HepG2 (cell line): ENCODE measurements around the gene SEC16A. TPM values are rescaled to one million over a fixed set of nuclear protein-coding genes. Genes with fewer than 3 reads are reported as not detected.

Source experiments
- FOXA1 ChIP-seq, 2 experiments: fragments of 450-650 bp in 1 of 2; sonication (generic) in 1 of 2; formaldehyde crosslinking in 1 of 2; IDR thresholded peaks; 2 replicates each; pipeline versions ENCODE4 v1.4.0 to v1.6.1; 2016 to 2020; ENCODE audit warnings: missing genetic modification reagents in 1 of 2
- FOXA3 ChIP-seq: IDR thresholded peaks from 2 replicates; pipeline ENCODE4 v1.6.1; 2016; ENCODE audit warnings: missing genetic modification reagents, missing compliant biosample characterization
- HIC2 ChIP-seq: sonication (generic); formaldehyde crosslinking; IDR thresholded peaks from 2 replicates; pipeline ENCODE4 v1.9.0; 2022; ENCODE audit warnings: low read depth, missing genetic modification reagents
- HMG20A ChIP-seq: IDR thresholded peaks from 2 replicates; pipeline ENCODE4 v1.6.1; 2016; ENCODE audit warnings: borderline replicate concordance
- NKX3-1 ChIP-seq: sonication (generic); formaldehyde crosslinking; IDR thresholded peaks from 2 replicates; pipeline ENCODE4 v1.5.0; 2020; ENCODE audit warnings: missing genetic modification reagents
- RAD51 ChIP-seq: fragments of 450-650 bp; IDR thresholded peaks from 2 replicates; pipeline ENCODE4 v1.6.1; 2016; ENCODE audit warnings: borderline replicate concordance
- SAFB2 ChIP-seq: sonication (generic); formaldehyde crosslinking; IDR thresholded peaks from 2 replicates; pipeline ENCODE4 v1.5.1; 2020; ENCODE audit warnings: missing genetic modification reagents, low read depth, mild to moderate bottlenecking, borderline replicate concordance
- SNAPC2 ChIP-seq: sonication (generic); formaldehyde crosslinking; IDR thresholded peaks from 2 replicates; pipeline ENCODE4 v1.8.1; 2022; ENCODE audit warnings: mild to moderate bottlenecking, missing genetic modification reagents
- STAT5B ChIP-seq: sonication (generic); formaldehyde crosslinking; IDR thresholded peaks from 2 replicates; pipeline ENCODE4 v1.4.0; 2020; ENCODE audit warnings: missing genetic modification reagents
- SUZ12 ChIP-seq: fragments of 150-350 bp; IDR thresholded peaks from 2 replicates; pipeline ENCODE4 v1.6.1; 2014; ENCODE audit warnings: low read depth, low read length
- ZNF441 ChIP-seq: sonication (generic); formaldehyde crosslinking; IDR thresholded peaks from 2 replicates; pipeline ENCODE4 v1.7.0; 2021; ENCODE audit warnings: missing genetic modification reagents, borderline replicate concordance
- ZNF609 ChIP-seq: sonication (generic); formaldehyde crosslinking; IDR thresholded peaks from 2 replicates; pipeline ENCODE4 v1.4.0; 2020; ENCODE audit warnings: mild to moderate bottlenecking, missing genetic modification reagents, borderline replicate concordance
- ZNF772 ChIP-seq: sonication (generic); formaldehyde crosslinking; IDR thresholded peaks from 2 replicates; pipeline ENCODE4 v1.5.0; 2020; ENCODE audit warnings: mild to moderate bottlenecking, missing genetic modification reagents
- ZNF782 ChIP-seq: sonication (generic); formaldehyde crosslinking; IDR thresholded peaks from 2 replicates; pipeline ENCODE4 v1.4.0; 2020; ENCODE audit warnings: missing genetic modification reagents, mild to moderate bottlenecking, borderline replicate concordance
- polyA plus RNA-seq, 8 experiments: library from polyadenylated mRNA; depleted of rRNA in 3 of 8; stranded (reverse) in 7 of 8; unstranded in 1 of 8; fragments of >200 nt; fragmentation: Illumina TruSeq in 4 of 8; extraction: Trizol in 4 of 8; gene quantifications; 2 replicates each; pipeline versions ENCODE4 v1.2.1 to v1.2.3, GENCODE V29; 2011 to 2016; ENCODE audit warnings: low read depth in 4 of 8, missing spikeins in 1 of 8, mixed read lengths in 1 of 8; ENCODE audit not compliant: insufficient read depth in 1 of 8
- total RNA-seq, 5 experiments: library from RNA; depleted of rRNA; stranded (reverse); fragments of >200 nt; fragmentation: Illumina TruSeq; extraction: Trizol; gene quantifications; 2 replicates each; pipeline ENCODE4 v1.2.3, GENCODE V29; 2016; ENCODE audit warnings: low read depth in 1 of 5
- TF ChIP-seq, protein P1 (sequence below): sonication (generic); formaldehyde crosslinking; IDR thresholded peaks from 2 replicates; pipeline ENCODE4 v1.9.0; 2021; ENCODE audit warnings: missing genetic modification reagents, borderline replicate concordance
- TF ChIP-seq, protein P2 (sequence below): sonication (generic); formaldehyde crosslinking; IDR thresholded peaks from 2 replicates; pipeline ENCODE4 v1.5.0; 2020; ENCODE audit warnings: mild to moderate bottlenecking, missing genetic modification reagents
- TF ChIP-seq, protein P3 (sequence below): sonication (generic); formaldehyde crosslinking; conservative IDR thresholded peaks from 2 replicates; pipeline ENCODE4 v1.8.0; 2022; ENCODE audit warnings: mild to moderate bottlenecking, moderate library complexity, missing genetic modification reagents

SEC16A gene
- total and polyA plus RNA-seq, 2 of the 13 experiments (the other 11 are each of a cell fraction or from before 2014, with no cell fraction given) = 15.9 to 18.9 TPM

- TF ChIP-seq STAT5B (CRISPR knock-in tag) = no peak
- TF ChIP-seq ZNF772 (CRISPR knock-in tag) = no peak
- no peak for TF ChIP-seq NKX3-1 (CRISPR knock-in tag)
- no peak for TF ChIP-seq ZNF609 (CRISPR knock-in tag)
- no peak for TF ChIP-seq SAFB2 (CRISPR knock-in tag)
- no peak; the same call in 1 of the 2 replicates for TF ChIP-seq ZNF782 (CRISPR knock-in tag)
- TF ChIP-seq, protein P1, sequence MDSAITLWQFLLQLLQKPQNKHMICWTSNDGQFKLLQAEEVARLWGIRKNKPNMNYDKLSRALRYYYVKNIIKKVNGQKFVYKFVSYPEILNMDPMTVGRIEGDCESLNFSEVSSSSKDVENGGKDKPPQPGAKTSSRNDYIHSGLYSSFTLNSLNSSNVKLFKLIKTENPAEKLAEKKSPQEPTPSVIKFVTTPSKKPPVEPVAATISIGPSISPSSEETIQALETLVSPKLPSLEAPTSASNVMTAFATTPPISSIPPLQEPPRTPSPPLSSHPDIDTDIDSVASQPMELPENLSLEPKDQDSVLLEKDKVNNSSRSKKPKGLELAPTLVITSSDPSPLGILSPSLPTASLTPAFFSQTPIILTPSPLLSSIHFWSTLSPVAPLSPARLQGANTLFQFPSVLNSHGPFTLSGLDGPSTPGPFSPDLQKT = no peak
- no peak for TF ChIP-seq SUZ12
- TF ChIP-seq ZNF441 = no peak
- TF ChIP-seq SNAPC2 (CRISPR knock-in tag) = no peak
- TF ChIP-seq FOXA1 (IDR thresholded peaks at IDR 0.05) = no peak
- peak; percentile 24; the same call in 1 of the 2 replicates for TF ChIP-seq FOXA1 (CRISPR knock-in tag; IDR thresholded peaks at IDR 0.05)
- TF ChIP-seq, protein P2, sequence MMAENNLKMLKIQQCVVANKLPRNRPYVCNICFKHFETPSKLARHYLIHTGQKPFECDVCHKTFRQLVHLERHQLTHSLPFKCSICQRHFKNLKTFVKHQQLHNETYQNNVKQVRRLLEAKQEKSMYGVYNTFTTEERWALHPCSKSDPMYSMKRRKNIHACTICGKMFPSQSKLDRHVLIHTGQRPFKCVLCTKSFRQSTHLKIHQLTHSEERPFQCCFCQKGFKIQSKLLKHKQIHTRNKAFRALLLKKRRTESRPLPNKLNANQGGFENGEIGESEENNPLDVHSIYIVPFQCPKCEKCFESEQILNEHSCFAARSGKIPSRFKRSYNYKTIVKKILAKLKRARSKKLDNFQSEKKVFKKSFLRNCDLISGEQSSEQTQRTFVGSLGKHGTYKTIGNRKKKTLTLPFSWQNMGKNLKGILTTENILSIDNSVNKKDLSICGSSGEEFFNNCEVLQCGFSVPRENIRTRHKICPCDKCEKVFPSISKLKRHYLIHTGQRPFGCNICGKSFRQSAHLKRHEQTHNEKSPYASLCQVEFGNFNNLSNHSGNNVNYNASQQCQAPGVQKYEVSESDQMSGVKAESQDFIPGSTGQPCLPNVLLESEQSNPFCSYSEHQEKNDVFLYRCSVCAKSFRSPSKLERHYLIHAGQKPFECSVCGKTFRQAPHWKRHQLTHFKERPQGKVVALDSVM (CRISPR knock-in tag) = no peak
- TF ChIP-seq, protein P3, sequence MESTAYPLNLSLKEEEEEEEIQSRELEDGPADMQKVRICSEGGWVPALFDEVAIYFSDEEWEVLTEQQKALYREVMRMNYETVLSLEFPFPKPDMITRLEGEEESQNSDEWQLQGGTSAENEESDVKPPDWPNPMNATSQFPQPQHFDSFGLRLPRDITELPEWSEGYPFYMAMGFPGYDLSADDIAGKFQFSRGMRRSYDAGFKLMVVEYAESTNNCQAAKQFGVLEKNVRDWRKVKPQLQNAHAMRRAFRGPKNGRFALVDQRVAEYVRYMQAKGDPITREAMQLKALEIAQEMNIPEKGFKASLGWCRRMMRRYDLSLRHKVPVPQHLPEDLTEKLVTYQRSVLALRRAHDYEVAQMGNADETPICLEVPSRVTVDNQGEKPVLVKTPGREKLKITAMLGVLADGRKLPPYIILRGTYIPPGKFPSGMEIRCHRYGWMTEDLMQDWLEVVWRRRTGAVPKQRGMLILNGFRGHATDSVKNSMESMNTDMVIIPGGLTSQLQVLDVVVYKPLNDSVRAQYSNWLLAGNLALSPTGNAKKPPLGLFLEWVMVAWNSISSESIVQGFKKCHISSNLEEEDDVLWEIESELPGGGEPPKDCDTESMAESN (CRISPR knock-in tag) = peak; percentile 55; the same call in 1 of the 2 replicates
- 0 out of 2 replicates have a peak, but pooled peaks have one; percentile 36 for TF ChIP-seq FOXA3 (CRISPR knock-in tag)
- no peak for TF ChIP-seq HMG20A (CRISPR knock-in tag)
- TF ChIP-seq RAD51 = no peak
- no peak for TF ChIP-seq HIC2 (CRISPR knock-in tag)
These were observed 41.1 kb downstream of the SEC16A start (continued) for GRCh38 chr9:136441681-136442245.
